HG03064 (cell line): ENCODE data around the gene INCENP.
A peak's percentile ranks its signal among the peaks of the same experiment; 100 is the strongest.
"Not testable (repeated sequence)": the region's sequence is repeated elsewhere in the genome, so short reads cannot be mapped to it uniquely, and the experiment has no call there.

ENCODE experiments used
- ATAC-seq: cut with Tn5 transposase; IDR thresholded peaks from one replicate; pipeline ENCODE4 v1.9.1; 2021; ENCODE audit warnings: low read depth; ENCODE audit not compliant: unreplicated experiment

The INCENP gene

DNA sequence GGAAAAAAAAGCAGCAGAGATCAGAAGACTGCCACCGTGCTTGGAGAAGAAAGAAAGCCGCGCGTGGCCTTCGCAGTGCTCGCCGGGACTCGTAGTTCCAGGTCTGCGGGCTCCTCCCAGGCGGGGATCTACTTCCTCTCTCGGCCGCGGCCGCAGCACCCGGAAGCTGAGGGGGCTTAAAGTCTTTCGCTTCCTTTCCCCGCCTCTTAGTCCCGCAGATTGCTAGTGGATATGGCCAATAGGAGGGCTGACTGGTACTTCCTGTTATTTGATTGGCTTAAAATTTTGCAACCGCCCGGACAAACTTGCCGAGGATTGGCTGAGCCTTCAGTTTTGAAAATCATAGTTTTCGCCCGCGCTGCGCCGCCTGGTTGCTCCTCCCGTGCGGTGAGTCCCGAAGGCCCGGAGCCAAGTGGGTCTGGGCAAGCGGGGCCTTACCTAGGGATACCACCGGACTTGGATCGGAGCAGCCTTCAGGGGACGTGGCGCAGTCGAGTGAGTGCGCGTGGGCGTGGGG, at the start of gene INCENP:
TSS of gene INCENP (plus strand) at position 343 of the 517 bp plus-strand sequence. CDS start 4,151 bp downstream, outside the sequence.
- peak; percentile 92 for ATAC-seq

DNA sequence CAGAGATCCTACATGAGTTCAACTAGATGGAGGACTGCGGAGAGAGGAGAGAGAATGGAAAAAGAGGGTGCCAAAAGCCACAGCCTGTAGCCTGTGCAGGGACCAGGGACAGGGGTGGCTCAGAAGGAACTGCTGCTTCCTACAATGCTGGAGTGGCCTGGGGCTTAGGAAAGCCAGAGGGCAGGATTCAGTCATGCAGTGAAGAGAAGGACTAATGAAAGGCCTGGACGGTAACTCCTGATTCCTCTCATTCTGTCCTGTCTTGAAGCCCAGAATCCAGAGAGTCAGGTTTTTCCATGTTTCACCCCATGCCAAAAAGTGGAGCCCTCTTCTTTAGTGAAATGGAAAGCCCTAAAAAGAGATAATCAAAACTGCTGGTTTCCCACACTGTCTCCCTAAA, 48.4 kb upstream of the INCENP start:
- ATAC-seq: no peak

DNA sequence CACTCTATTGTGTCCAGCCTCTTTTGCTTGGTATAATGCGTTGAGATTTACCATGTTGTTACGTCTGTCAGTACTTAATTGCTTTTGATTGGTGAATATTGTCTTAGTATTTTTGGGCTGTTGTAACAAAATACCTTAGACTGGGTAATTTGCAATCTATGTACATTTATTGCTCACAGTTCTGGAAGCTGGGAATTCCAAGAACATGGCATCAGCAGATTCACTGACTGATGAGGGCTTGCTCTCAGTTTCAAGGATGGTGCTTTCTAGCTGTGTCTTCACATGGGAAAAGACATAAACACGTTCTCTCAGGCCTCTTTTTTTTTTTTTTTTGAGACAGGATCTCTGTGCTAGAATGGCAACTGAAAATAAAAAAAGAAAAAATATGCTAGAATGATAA, 46.7 kb upstream of the INCENP start:
- ATAC-seq: no peak

DNA sequence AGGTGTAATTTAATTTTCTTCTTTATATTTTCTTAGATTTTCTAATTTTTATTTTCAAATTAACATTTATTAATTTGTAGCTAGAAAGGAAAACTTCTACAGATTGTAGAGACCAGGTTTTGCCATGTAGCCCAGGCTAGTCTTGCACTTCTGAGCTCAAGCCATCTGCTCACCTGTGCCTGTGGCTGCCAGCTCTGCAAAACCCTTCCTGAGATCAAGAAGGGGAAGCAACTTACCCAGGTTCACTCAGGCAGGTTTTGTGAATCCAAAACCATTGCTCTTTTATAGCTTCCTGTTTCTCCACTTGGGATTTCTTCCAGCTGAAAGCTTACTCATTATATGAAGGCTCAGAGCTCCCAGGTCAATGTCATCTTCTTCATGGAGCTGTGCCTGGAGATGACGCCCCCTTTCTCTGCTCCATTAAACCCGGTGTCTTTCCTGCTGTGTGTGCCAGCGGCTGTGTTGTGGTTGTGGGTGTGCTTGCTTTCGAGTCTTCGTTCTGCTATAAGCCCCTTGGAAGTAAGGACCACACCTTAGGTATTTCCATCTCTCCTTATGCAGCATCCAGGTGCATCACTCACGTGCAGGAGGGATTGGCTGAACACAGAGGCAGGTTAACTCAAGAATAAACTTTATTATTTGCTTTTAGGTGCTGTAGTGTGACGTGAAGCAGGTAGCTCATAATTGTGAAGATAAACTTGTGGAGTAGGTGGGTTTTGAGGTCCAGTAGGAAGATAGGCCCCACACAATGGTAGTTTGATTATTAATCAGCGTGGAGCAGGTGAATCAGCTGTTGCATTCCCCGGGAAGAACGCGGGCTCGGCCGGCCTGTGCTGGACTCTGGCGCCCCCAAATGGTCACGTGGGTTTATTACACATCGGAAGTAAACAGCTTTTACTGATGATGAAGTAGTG, 42.2 kb upstream of the INCENP start:
- ATAC-seq: no peak

DNA sequence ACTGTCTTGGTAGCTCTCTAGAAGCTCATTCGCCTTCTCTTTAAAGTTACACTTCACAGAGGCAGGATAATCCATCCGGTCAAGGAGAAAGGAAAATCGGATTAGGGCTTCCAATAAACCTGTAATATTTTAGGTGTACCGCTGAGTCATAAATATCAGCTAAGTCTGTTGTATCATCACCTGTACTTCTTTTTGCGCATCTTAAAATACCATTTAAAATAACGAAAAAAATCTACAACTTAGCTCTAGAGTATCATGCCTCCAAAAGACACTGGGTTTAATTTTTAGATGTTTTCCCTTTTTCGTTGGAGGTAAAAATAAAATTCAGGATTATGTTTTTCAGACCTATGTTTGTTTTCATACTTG, 41.5 kb upstream of the INCENP start:
- ATAC-seq: no peak

DNA sequence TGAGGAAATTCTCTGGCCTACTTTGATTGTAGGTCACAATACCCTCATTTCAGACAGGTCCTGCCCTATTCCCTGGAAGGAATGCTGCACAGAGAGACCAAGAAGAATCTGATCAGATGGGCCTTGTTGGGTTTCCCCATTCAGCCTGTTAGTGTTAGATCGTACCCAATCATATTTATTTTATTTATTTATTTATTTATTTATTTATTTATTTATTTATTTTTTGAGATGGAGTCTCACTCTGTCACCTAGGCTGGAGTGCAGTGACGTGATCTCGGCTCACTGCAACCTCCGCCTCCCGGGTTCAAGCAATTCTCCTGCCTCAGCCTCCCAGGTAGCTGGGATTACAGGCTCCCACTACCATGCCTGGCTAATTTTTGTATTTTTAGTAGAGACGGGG, 39.0 kb upstream of the INCENP start:
- not testable (repeated sequence) for ATAC-seq

DNA sequence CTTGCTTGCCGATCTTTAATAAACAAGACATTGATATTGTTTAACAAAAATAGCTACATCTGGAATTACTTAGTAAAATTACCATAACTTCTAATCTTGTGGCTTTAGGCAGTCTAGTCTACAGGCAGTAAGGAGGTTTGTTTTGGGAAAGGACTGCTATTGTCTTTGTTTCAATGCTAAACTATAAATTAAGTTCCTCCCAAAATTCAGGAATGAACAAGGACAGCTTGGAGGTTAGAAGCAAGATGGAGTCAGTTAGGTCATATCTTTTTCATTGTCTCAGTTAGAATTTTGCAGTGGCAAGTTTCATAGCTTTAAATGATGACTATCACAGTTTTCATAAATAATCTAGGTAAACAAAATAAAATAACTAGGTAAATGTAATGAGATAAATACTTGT, 36.1 kb upstream of the INCENP start:
- ATAC-seq: no peak

DNA sequence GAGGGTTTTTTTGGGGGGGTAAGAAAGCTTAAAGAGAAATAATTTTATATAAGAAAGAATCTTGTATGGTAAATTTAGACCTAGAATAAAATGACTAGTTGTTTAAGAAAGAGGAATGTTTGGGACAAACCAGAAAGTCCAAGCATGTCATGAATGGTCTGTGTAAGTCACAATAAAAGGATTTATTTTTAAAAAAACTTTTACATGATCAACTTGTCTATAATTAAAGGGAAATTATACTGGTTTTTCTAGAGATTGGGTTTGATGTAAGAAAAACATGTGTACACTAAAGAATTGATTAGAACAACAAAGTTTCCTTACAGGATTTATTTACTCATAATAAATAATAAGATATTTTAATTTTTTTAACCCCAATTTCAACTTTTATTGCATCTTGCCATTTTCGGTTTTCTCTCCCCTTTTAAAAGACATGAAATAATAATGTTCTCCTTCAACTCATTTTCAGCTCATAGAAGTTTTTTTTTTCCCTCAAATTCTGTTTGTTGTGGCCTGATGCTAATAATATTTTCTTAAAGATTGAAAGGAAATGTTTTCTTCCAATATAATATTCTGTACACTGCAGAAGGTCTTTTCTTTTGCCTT, 35.4 kb upstream of the INCENP start:
- no peak for ATAC-seq

DNA sequence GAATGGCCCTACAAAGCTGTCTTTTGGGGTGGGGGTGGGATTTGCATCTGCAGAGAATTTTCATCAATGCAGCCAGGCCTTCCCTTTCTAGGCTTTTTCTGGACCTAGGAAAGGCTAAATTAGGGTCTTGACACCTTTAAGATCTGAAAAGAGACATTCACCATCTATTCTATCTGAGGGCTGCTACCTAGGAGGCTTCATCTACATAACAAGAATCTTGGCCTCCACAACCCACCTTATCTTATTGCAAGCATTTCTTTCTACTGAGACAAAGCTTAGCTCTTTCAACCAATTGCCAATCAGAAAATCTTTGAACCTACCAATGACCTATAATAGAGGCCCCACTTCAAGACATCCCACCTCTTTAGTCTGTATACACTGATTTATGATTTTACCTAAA, 20.7 kb upstream of the INCENP start:
- no peak for ATAC-seq

DNA sequence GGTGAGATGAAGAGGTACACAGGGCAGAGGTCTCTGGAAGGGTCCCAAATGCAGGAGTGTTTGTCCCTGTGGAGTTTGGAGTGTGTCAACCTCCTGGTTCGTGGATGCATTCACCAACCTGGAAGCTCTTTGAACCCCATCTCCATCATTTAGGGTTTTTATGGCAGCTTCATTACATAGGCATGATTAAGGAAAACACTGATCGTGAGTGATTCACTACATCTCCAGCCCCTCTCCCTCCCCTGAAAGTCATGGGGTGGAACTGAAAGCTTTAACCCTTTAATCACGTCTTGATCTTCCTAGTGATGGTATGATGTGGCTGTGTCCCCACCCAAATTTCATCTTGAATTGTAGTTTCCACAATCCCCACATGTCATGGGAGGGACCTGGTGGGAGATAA, 19.8 kb upstream of the INCENP start:
- ATAC-seq: no peak

DNA sequence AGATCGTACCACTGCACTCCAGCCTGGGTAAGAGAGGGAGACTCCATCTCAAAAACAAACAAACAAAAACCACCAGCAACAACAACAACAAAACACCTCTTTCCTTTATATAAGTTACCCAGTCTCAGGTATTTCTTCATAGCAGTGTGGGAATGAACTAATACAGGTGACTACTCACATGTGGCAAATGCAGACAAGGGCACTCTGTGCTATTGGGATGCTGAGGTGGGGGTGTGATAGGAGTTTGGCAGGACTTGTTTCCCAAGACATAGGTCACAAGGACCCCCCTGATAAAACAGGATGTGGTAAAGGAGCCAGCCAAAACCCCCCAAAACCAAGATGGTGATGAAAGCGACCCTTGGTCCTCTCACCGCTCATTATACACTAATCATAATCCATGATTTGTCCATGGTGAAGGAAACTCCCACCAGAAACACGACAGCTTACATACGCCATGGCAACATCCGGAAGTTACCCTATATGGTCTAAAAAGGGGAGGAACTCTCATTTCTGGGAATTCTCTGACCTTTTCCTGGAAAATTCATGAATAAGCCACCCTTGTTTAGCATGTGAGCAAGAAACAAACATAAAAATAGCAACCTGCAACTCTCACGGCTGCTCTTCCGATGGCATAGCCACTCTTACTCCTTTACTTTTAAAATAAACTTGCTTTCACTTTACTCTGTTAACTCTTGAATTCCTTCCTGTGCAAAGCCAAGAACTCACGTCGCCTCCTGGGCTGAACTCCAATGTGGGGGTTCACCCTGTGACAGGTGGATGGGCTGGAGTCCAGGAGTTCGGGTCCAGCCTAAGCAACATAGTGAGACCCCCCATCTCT, 18.8 kb upstream of the INCENP start:
- no peak for ATAC-seq

DNA sequence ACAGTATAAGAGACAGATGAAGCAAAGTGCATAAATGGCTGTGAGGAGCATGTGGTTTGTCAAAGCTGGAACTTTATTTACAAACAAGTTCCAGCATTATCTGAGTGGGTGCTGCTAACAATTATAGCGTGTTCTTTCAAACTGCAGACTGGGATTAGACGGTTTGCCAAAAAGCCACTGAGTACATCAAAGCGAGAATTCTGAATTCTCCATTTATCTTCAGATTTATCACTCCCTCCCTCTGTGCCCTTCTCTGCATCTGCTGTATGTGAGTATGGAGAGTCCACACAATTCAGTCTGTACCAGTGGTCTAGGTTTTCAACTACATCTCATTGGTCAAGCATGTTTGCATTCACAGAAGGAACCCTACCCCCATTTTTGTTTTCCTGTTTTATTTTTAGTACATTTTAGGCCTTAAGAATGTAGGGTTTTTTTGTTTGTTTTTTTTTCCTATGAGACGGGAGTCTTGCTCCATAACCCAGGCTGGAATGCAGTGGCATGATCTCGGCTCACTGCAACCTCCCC, 18.1 kb upstream of the INCENP start:
- ATAC-seq: no peak

DNA sequence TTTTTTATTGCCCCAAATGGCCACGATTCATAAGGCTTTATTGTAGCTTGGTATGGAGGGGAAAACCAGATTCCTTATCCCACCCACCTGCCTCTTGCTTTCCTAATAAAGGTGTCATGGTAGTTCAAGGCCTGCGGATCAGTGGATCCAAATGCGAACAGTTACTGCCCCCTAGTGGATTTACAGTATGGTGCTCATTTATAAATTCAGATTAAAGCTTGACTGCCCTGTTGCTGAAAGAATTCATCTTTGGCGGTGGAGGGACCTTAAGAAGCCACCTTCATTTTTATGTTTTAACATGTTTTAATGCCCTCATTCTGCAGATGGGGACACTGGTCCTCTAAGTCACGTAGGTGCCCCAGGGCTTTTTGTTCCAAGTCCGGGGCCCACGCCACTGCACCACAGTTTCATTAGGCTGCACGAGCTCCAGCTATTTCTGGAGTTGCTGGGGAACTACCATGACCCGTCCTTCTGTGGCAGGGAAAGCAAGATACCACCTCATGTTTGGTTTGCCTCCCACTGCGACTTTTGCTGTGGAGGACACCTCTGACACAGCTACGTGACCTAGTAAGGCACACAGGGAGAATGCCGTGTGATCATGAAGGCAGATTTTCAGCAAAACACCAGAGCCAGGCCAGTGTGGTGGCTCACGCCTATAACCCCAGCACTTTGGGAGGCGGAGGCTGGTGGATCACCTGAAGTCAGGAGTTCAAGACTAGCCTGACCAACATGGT, 15.6 kb upstream of the INCENP start:
- ATAC-seq: no peak

DNA sequence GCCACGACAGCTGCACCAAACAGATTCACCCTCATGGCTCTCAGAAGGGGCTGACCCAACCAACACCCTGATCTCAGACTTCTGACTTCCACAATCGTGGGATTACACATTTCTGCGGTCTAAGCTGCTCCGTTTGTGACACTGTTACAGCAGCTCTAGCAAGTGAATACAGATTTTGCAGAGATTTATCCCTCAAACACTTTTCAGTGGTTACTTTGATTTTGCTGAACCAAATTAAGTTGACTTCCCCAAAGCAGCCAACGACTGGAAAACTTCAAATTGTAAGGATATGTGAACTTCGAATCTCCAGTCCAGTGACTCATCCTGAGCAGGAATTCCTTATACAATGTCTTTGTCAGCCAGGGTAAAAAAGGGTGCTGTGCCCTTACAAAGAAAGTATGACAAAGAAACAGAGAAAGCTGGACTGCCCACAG, 14.8 kb upstream of the INCENP start:
- no peak for ATAC-seq

DNA sequence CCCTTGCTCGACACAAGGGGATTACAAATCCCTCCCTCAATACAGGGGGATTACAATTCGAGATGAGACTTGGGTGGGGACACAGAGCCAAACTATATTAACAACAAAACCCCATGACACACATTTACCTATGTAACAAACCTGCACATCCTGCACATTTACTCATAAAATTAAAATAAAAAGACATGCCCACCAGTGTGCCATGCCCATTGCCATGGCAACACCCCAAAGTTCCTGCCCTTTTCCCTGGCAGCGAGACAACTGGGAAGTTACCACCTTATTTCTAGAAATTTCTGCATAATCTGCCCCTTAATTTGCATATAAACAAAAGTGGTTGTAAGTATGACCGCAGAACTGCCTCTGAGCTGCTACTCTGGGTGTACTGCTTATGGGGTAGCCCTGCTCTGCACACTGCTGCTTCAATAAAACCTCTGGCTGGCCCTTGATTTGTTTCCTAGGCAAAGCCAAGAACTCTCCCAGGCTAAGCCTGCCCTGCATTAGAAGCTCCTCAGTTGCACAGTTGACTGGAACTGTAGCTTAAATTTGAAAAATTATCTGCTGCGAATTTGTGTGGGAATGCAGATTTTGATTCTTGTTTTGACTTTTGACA, 8.6 kb upstream of the INCENP start:
- ATAC-seq: no peak

DNA sequence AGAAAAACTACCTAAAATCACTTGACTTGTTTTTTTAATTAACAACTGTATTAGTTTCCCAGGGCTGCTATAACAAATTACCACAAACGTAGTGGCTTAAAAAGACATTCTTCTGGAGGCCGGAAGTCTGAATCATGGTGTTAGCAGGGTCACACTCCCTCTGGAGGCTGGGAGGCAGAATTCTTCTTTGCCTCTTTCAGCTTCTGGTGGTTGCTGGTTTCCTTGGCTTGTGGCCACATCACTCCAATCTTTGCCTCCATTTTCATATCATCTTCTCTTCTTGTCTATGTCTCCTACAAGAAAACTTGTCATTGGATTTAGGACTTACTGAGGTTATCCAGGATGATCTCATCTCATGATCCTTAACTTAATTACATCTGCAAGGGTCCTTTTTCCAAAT, 7.4 kb upstream of the INCENP start:
- no peak for ATAC-seq

DNA sequence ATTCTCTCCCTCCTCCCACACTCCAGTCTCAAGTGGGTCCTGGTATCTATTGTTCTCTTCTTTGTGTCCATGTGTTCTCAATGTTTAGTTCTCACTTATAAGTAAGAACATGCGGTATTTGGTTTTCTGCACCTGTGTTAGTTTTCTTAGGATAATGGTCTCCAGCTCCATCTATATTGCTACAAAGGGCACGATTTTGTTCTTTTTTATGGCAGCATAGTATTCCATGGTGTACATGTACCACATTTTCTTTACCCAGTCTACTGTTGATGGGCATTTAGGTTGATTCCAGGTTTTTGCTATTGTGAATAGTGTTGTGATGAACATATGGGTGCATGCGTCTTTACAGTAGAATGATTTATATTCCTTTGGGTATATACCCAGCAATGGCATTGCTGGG, 4.2 kb upstream of the INCENP start:
- no peak for ATAC-seq

DNA sequence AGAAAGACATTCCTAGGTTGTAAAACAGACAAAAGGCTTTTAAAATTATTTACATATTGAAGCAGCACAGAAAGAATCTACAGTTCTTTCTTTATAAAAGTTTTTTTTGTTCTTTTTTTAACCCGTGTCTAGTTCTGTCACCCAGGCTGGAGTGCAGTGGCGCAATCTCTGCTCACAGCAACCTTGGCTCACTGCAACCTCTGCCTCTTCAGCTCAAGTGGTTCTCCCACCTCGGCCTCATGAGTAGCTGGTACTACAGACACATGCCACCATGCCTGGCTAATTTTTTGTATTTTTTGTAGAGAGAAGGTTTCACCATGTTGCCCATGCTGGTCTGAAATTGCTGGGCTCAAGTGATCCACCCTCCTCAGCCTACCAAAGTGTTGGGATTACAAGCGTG, 3.8 kb upstream of the INCENP start:
- ATAC-seq: no peak

DNA sequence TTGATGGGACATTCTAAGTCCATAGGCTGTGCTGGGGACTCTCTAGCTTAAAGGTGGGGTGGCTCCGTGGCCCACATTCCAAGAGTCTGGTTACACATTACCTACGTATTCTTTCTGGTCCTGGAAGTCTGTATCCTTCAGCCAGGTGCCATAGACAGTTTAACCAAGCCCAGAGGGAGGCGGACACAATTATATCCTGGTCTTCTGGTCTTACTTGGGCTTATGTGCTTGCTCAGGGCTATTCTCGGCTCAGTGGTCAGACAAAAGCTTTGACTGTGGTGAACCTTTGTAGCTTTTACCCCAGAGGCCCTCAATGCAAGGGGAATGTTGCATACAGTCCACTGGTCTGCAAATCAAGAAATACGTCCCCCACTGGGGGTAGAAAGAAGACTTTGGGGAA, 3.4 kb upstream of the INCENP start:
- ATAC-seq: no peak

DNA sequence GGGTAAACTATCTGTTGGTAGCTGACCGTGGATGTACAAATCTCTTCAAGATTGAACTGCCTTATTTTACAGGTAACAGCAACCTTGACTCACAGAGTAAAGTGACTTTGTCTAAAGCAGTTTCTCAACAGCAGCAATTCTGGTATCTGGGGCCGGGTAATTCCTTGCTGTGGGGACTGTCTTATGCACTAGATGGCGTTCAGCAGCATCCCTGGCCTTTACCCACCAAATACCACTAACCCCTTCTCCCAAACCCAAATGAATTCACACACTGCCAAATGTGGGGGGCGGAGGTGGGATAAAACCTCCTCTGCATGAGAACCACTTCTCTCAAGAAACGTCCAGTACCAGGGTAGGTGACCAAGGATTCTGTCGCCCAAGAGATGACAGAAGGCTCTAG, 1.7 kb upstream of the INCENP start:
- ATAC-seq: no peak
